Fibroblast of the aortic adventitia (primary cell): ENCODE results near the gene PRDM16. TPM values are rescaled to one million over a fixed set of nuclear protein-coding genes. Genes with fewer than 3 reads are reported as not detected.

Experiments used
- DNase-seq: peaks from one replicate; pipeline ENCODE4 v3.0.0-alpha.2; 2010; ENCODE audit warnings: low read depth
- H3K4me3 ChIP-seq: 2 replicates; pipeline ENCODE4 v1.5.1; 2011; ENCODE audit warnings: low read depth, mild to moderate bottlenecking, control low read depth, low read length, moderate library complexity
- total RNA-seq: library from RNA; depleted of rRNA; stranded (reverse); fragments of >200 nt; gene quantifications from 2 replicates; pipeline ENCODE4 v1.2.3, GENCODE V29; 2012; ENCODE audit warnings: low replicate concordance
- TF ChIP-seq, protein P1 (sequence below): IDR thresholded peaks from 2 replicates; pipeline ENCODE4 v1.5.1; 2011; ENCODE audit warnings: mild to moderate bottlenecking, low read length, control low read depth, inconsistent platforms; ENCODE audit not compliant: insufficient read depth

PRDM16 gene
- total RNA-seq, 1 donor: 11.3 TPM

GRCh38 chr1:3420218-3420951, 351.4 kb downstream of the PRDM16 start:
- TF ChIP-seq, protein P1, sequence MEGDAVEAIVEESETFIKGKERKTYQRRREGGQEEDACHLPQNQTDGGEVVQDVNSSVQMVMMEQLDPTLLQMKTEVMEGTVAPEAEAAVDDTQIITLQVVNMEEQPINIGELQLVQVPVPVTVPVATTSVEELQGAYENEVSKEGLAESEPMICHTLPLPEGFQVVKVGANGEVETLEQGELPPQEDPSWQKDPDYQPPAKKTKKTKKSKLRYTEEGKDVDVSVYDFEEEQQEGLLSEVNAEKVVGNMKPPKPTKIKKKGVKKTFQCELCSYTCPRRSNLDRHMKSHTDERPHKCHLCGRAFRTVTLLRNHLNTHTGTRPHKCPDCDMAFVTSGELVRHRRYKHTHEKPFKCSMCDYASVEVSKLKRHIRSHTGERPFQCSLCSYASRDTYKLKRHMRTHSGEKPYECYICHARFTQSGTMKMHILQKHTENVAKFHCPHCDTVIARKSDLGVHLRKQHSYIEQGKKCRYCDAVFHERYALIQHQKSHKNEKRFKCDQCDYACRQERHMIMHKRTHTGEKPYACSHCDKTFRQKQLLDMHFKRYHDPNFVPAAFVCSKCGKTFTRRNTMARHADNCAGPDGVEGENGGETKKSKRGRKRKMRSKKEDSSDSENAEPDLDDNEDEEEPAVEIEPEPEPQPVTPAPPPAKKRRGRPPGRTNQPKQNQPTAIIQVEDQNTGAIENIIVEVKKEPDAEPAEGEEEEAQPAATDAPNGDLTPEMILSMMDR: no peak
- no peak for DNase-seq
- H3K4me3 ChIP-seq: no peak overlapping the region

- no peak overlapping the region for H3K4me3 ChIP-seq
- DNase-seq: no peak
- TF ChIP-seq, protein P1: no peak
These were observed 353.6 kb downstream of the PRDM16 start for GRCh38 chr1:3422638-3423037.

DNA sequence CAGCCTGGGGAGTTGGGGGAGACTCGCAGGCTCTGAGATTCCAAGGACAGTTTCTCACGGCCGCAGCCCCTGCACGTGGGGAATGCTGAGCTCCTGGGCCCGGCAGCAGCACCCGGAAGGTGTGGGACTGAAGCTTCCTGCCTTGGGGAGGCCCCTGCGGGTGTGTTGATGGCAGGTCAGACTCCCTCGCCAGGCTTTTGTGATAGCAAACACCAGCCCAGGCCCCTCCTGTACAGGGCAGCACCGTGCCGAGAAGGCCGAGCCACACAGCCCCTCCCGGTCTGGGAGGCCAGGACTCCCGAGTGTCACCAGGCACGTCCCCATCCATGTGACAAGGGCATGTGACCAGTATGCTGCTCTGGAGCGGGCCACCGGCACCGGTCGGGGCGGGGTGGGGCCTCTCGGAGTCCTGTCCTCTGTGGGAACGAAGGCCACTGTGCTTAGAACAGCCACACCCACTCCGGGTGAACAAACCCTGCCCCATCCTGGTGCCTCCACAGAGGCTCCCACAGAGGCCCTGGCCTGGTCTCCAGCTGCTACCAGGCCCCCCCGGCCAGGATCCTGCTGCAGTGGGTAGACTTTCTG, 354.3 kb downstream of the PRDM16 start:
- TF ChIP-seq, protein P1: no peak
- no peak for DNase-seq
- H3K4me3 ChIP-seq: no peak overlapping the region

DNA sequence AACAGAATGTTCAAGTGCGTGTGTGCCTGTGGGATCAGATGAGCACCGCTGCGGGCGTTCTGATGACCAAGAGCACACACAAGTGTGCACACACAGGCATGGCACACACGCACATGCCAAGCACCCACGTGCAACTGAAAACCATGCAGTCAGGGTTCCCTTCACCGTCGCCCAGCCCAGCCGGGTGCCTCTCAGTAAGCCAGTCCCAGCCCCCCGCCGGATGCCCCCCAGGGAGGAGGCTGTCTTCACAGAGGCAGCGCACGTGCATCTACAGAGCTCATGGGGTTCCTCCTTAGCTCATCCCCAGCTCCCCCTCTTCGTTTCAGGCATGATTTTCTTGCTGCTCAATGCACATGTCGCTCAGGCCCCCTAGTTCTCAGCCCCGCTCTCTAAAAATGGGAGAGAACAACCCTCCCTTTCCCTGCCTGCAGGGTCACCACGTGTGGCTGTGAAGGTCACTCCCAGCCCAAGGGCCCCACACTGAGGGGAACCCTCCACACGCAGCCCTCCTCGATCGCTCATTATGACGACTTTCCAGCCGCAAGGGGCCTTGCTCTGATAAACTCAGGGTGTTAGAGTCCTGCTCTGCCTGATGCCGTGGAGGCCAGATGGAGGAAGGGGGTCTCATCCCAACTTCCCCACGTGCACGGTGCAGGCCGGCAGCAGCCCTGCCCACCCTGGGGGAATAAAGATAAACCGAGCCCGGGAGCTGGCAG, 355.1 kb downstream of the PRDM16 start:
- TF ChIP-seq, protein P1: no peak
- peak; percentile 3 for DNase-seq
- no peak overlapping the region for H3K4me3 ChIP-seq

- no peak for DNase-seq
- H3K4me3 ChIP-seq: no peak overlapping the region
- TF ChIP-seq, protein P1: no peak
These were observed 356.6 kb downstream of the PRDM16 start for GRCh38 chr1:3425486-3426215.

GRCh38 chr1:3426956-3427535, 358.0 kb downstream of the PRDM16 start:
- DNase-seq: no peak
- no peak overlapping the region for H3K4me3 ChIP-seq
- TF ChIP-seq, protein P1: no peak
